Measurements from ENCODE around the gene CDC42BPA. TPM values are rescaled to one million over a fixed set of nuclear protein-coding genes. Genes with fewer than 3 reads are reported as not detected.

CDC42BPA gene
- polyA plus RNA-seq, 1 donor from 2014 or later: 22.9 TPM

DNA sequence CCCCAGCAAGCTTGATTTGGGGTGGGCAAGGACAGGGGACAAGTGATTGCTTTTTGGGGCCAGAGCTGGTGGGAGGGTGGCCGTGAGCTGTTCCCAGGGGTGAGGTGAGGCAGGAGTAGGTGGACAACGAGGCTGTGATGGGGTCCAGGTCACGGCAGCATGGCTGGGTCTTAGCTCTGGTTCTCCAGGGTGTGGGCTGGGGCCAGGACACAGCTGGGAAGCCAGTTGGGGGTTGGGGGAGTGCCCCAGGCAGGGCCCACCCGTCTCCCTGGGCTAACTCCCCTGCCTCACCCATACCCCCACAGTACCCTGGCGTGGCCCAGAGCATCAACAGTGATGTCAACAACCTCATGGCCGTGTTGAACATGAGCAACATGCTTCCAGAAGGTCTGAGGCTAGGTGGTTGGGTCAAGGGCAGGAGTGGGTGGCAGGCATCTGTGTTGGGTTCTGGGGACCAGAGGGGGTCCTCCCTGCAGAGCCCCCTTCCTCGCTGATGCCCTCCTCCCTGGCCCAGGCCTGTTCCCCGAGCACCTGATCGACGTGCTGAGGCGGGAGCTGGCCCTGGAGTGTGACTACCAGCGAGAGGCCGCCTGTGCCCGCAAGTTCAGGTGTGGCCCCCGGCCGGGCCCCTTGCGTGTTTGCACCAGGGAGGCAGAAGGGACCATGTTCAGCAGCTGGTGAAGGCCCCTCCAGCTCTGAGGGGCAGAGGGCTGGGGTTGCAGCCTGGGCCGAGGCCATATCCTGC, 334.9 kb downstream of the CDC42BPA start:
- H3K36me3 ChIP-seq (ENCODE audit: insufficient read depth, low read length): no peaks in the 10 kb centered on the region

DNA sequence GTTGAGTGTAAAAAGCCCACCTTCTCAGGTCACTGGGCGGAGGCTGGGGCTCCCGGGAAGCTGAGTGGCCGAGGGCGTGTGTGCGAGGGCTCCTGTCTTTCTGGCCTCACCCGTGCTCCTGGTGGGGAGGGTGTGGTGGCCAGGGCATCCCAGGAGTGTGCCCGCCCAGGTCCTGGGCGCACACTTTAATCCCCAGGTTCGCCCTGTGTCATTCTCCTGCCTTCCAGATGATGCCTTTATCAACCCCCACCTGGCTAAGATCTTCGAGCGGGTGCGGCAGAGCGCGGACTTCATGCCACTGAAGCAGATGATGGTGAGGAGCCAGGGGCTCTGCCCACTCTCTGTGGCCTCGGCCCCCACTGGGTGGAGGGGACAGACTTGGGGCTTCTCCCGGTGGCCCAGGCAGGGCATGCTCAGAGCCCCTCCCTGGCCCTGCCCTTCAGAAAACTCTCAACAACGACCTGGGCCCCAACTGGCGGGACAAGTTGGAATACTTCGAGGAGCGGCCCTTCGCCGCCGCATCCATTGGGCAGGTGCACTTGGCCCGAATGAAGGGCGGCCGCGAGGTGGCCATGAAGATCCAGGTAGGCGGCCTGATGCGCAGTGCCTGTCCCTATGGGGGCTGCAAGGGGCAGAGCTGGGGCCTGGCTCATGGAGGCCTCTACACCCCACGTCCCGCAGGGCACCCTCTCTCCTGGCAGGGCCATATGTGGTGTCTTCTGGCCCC, 335.7 kb downstream of the CDC42BPA start:
- Histone ChIP-seq H3K9me2 (ENCODE audit: insufficient read depth, low read length) (no peaks in the 10 kb centered on the region), H3K9me3 (ENCODE audit: low read length) (no peaks in the 10 kb centered on the region), H3F3A (ENCODE audit: insufficient read depth, low read length, poor library complexity, severe bottlenecking) (no peaks in the 10 kb centered on the region), H3K4me3 (ENCODE audit: low read length) (no peak overlapping the region), H4K20me1 (ENCODE audit: insufficient read depth) (no peaks in the 10 kb centered on the region), H3K27me3 (ENCODE audit: insufficient read depth, low read depth, low read length) (no peaks in the 10 kb centered on the region), H3K4me2 (ENCODE audit: low read length) (no peak overlapping the region), H3K79me2 (replicated peaks; ENCODE audit: insufficient read depth, low read length) (no peaks in the 10 kb centered on the region), H3K36me3 (ENCODE audit: insufficient read depth, low read length) (no peaks in the 10 kb centered on the region), H2AFZ (ENCODE audit: low read depth, low read length) (no peak overlapping the region), H3K27ac (ENCODE audit: low read length) (no peak overlapping the region), H3K9ac (ENCODE audit: low read length) (no peak overlapping the region)
- TF ChIP-seq, protein P1, sequence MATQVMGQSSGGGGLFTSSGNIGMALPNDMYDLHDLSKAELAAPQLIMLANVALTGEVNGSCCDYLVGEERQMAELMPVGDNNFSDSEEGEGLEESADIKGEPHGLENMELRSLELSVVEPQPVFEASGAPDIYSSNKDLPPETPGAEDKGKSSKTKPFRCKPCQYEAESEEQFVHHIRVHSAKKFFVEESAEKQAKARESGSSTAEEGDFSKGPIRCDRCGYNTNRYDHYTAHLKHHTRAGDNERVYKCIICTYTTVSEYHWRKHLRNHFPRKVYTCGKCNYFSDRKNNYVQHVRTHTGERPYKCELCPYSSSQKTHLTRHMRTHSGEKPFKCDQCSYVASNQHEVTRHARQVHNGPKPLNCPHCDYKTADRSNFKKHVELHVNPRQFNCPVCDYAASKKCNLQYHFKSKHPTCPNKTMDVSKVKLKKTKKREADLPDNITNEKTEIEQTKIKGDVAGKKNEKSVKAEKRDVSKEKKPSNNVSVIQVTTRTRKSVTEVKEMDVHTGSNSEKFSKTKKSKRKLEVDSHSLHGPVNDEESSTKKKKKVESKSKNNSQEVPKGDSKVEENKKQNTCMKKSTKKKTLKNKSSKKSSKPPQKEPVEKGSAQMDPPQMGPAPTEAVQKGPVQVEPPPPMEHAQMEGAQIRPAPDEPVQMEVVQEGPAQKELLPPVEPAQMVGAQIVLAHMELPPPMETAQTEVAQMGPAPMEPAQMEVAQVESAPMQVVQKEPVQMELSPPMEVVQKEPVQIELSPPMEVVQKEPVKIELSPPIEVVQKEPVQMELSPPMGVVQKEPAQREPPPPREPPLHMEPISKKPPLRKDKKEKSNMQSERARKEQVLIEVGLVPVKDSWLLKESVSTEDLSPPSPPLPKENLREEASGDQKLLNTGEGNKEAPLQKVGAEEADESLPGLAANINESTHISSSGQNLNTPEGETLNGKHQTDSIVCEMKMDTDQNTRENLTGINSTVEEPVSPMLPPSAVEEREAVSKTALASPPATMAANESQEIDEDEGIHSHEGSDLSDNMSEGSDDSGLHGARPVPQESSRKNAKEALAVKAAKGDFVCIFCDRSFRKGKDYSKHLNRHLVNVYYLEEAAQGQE (IDR thresholded peaks at IDR 0.05; ENCODE audit: borderline replicate concordance): no peak
- TF ChIP-seq, protein P2, sequence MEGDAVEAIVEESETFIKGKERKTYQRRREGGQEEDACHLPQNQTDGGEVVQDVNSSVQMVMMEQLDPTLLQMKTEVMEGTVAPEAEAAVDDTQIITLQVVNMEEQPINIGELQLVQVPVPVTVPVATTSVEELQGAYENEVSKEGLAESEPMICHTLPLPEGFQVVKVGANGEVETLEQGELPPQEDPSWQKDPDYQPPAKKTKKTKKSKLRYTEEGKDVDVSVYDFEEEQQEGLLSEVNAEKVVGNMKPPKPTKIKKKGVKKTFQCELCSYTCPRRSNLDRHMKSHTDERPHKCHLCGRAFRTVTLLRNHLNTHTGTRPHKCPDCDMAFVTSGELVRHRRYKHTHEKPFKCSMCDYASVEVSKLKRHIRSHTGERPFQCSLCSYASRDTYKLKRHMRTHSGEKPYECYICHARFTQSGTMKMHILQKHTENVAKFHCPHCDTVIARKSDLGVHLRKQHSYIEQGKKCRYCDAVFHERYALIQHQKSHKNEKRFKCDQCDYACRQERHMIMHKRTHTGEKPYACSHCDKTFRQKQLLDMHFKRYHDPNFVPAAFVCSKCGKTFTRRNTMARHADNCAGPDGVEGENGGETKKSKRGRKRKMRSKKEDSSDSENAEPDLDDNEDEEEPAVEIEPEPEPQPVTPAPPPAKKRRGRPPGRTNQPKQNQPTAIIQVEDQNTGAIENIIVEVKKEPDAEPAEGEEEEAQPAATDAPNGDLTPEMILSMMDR (IDR thresholded peaks at IDR 0.05; ENCODE audit: poor library complexity, severe bottlenecking): no peak

More for the DNA sequence above, 334.9 kb downstream of the CDC42BPA start:
- Histone ChIP-seq H4K20me1 (ENCODE audit: insufficient read depth) (no peaks in the 10 kb centered on the region), H3F3A (ENCODE audit: insufficient read depth, low read length, poor library complexity, severe bottlenecking) (no peaks in the 10 kb centered on the region), H3K27me3 (ENCODE audit: insufficient read depth, low read depth, low read length) (no peaks in the 10 kb centered on the region), H2AFZ (ENCODE audit: low read depth, low read length) (no peak overlapping the region), H3K27ac (ENCODE audit: low read length) (no peak overlapping the region), H3K9ac (ENCODE audit: low read length) (no peak overlapping the region), H3K4me3 (ENCODE audit: low read length) (no peak overlapping the region), H3K4me2 (ENCODE audit: low read length) (no peak overlapping the region), H3K79me2 (replicated peaks; ENCODE audit: insufficient read depth, low read length) (no peaks in the 10 kb centered on the region), H3K9me3 (ENCODE audit: low read length) (no peaks in the 10 kb centered on the region), H3K9me2 (ENCODE audit: insufficient read depth, low read length) (no peaks in the 10 kb centered on the region)
- TF ChIP-seq POLR2AphosphoS5 (IDR thresholded peaks at IDR 0.05) (no peak), EP300 (conservative IDR thresholded peaks at IDR 0.05; ENCODE audit: poor library complexity, severe bottlenecking) (no peak), EZH2 (IDR thresholded peaks at IDR 0.05; ENCODE audit: borderline replicate concordance, insufficient read depth, low read length, poor library complexity, severe bottlenecking) (no peak), MXI1 (conservative IDR thresholded peaks at IDR 0.05; ENCODE audit: poor library complexity, severe bottlenecking) (no peak), RAD21 (conservative IDR thresholded peaks at IDR 0.05) (no peak), TAF1 (IDR thresholded peaks at IDR 0.05; ENCODE audit: low read depth) (no peak)
- TF ChIP-seq, protein P1 (IDR thresholded peaks at IDR 0.05; ENCODE audit: borderline replicate concordance): no peak
- TF ChIP-seq, protein P2 (IDR thresholded peaks at IDR 0.05; ENCODE audit: poor library complexity, severe bottlenecking): no peak
